HG03095 (cell line): ENCODE measurements around the gene KLC1.
"Not testable (repeated sequence)": the region's sequence is repeated elsewhere in the genome, so short reads cannot be mapped to it uniquely, and the experiment has no call there.

Experiments
- ATAC-seq: cut with Tn5 transposase; IDR thresholded peaks from one replicate; pipeline ENCODE4 v1.9.1; 2021; ENCODE audit warnings: moderate library complexity; ENCODE audit not compliant: unreplicated experiment

The KLC1 gene

GRCh38 chr14:103628684-103629502, at the start of gene KLC1:
KLC1 (plus strand) TSS chr14:103629211; CDS start chr14:103654565, 25,354 bp downstream.
- peak; percentile 53 for ATAC-seq

- ATAC-seq = no peak
Observed at GRCh38 chr14:103581206-103581605, 47.8 kb upstream of the KLC1 start.

- no peak for ATAC-seq
Observed at GRCh38 chr14:103581954-103582703, 46.9 kb upstream of the KLC1 start.

- ATAC-seq = no peak
Observed at GRCh38 chr14:103584326-103584915, 44.6 kb upstream of the KLC1 start.

GRCh38 chr14:103593577-103593976, 35.4 kb upstream of the KLC1 start:
- ATAC-seq = peak; percentile 96

GRCh38 chr14:103594265-103594664, 34.7 kb upstream of the KLC1 start:
- no peak for ATAC-seq

GRCh38 chr14:103597623-103598377, 31.2 kb upstream of the KLC1 start:
- ATAC-seq = no peak

GRCh38 chr14:103600503-103600902, 28.5 kb upstream of the KLC1 start:
- ATAC-seq = no peak

GRCh38 chr14:103604620-103605019, 24.4 kb upstream of the KLC1 start:
- ATAC-seq = no peak

GRCh38 chr14:103606963-103607668, 21.9 kb upstream of the KLC1 start:
- ATAC-seq = peak; percentile 77

GRCh38 chr14:103607822-103608221, 21.2 kb upstream of the KLC1 start:
- ATAC-seq = no peak

GRCh38 chr14:103609081-103609480, 19.9 kb upstream of the KLC1 start:
- not testable (repeated sequence) for ATAC-seq

GRCh38 chr14:103611215-103611614, 17.8 kb upstream of the KLC1 start:
- ATAC-seq = no peak

GRCh38 chr14:103613517-103613916, 15.5 kb upstream of the KLC1 start:
- no peak for ATAC-seq

GRCh38 chr14:103616635-103617300, 12.2 kb upstream of the KLC1 start:
- ATAC-seq = no peak

- no peak for ATAC-seq
Observed at GRCh38 chr14:103619057-103619456, 10.0 kb upstream of the KLC1 start.

GRCh38 chr14:103621860-103622259, 7.2 kb upstream of the KLC1 start:
- ATAC-seq = no peak

- ATAC-seq = no peak
Observed at GRCh38 chr14:103623308-103623707, 5.7 kb upstream of the KLC1 start.

GRCh38 chr14:103623883-103624482, 5.0 kb upstream of the KLC1 start:
- no peak for ATAC-seq
